ENCODE data around the gene KCTD19. TPM values are rescaled to one million over a fixed set of nuclear protein-coding genes. Genes with fewer than 3 reads are reported as not detected.
"Not testable (repeated sequence)": the region's sequence is repeated elsewhere in the genome, so short reads cannot be mapped to it uniquely, and the experiment has no call there.

Gene KCTD19
- total RNA-seq, 1 experiment from 2014 or later, result 0.32 TPM

DNA sequence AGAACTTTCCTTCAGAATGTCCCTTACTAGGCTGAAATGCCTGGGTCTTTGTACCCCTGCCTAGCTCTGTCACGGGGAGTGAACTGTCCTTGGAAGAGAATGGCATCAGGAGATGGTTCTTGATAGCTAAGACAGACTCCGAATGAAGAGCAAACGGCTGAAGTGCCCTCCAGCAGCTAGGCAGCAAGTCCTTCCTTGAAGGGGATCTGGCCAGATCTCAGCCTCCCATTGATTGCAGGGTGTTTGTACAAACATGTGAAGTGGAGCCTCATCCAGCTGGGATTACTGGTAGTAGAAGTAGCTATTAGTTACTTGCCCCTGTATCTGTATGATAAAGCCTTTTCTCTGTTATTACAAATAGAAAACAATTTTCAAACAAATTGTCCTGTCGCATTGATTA lies 31.0 kb upstream of the KCTD19 start:
- CTCF ChIA-PET, result interaction anchor here (0.6 kb wide), 1 partner anchor 36 kb away, joined by 3 read pairs; the partner anchor contains the start of gene TPPP3

DNA sequence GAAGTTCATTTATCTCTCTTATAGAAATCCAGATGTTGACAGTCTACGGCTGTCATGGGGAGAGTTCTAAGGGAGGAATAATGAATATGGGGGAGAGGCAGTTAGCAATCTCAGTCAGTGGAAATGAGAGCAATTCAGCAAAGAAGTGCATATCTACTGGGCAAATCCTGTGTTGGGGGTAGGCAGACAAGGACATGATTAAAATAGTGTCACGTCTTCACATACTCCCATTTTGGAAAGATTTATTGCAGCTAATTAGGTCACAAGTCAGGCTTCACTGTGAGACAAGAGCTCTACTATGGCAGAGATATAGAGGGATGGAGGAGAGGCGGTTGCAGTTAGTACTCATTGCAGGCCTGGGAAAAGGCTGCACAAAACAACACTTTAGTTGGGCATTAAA lies 29.9 kb upstream of the KCTD19 start:
- CTCF ChIA-PET, result no interaction called here
- BruUV-seq (replicated peaks), result no TSS peak
- no peaks in the 10 kb centered on the region for H3K36me3 ChIP-seq (ENCODE audit: insufficient read depth, low read length, poor library complexity, severe bottlenecking)
- no peak for DNase-seq (ENCODE audit: low spot score)
- H3K27me3 ChIP-seq (replicated peaks; ENCODE audit: insufficient read depth, low read depth, low read length, poor library complexity), result no peaks in the 10 kb centered on the region
- H3K9me3 ChIP-seq (ENCODE audit: low read depth, low read length, poor library complexity, severe bottlenecking), result no peaks in the 10 kb centered on the region
- H3K27ac ChIP-seq (ENCODE audit: low read depth, low read length, poor library complexity, severe bottlenecking), result no peak overlapping the region
- H3K4me1 ChIP-seq (ENCODE audit: insufficient read depth, low read length, poor library complexity, severe bottlenecking), result no peaks in the 10 kb centered on the region
- no peak overlapping the region for H3K4me3 ChIP-seq (ENCODE audit: low read depth, low read length, poor library complexity, severe bottlenecking)
- TF ChIP-seq EZH2 (IDR thresholded peaks at IDR 0.05; ENCODE audit: borderline replicate concordance, low read depth, low read length, poor library complexity, severe bottlenecking), result no peak
- TF ChIP-seq, protein P1, sequence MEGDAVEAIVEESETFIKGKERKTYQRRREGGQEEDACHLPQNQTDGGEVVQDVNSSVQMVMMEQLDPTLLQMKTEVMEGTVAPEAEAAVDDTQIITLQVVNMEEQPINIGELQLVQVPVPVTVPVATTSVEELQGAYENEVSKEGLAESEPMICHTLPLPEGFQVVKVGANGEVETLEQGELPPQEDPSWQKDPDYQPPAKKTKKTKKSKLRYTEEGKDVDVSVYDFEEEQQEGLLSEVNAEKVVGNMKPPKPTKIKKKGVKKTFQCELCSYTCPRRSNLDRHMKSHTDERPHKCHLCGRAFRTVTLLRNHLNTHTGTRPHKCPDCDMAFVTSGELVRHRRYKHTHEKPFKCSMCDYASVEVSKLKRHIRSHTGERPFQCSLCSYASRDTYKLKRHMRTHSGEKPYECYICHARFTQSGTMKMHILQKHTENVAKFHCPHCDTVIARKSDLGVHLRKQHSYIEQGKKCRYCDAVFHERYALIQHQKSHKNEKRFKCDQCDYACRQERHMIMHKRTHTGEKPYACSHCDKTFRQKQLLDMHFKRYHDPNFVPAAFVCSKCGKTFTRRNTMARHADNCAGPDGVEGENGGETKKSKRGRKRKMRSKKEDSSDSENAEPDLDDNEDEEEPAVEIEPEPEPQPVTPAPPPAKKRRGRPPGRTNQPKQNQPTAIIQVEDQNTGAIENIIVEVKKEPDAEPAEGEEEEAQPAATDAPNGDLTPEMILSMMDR (conservative IDR thresholded peaks at IDR 0.05; ENCODE audit: low read depth, low read length), result no peak
- POLR2A ChIA-PET (ENCODE audit: low non-redundant PET), result no interaction called here
- intact Hi-C loops (cut with micrococcal nuclease; ENCODE audit: unreplicated experiment), result no loop called here

More for the DNA sequence above, 31.0 kb upstream of the KCTD19 start:
- no peaks in the 10 kb centered on the region for H3K27me3 ChIP-seq (replicated peaks; ENCODE audit: insufficient read depth, low read depth, low read length, poor library complexity)
- no peaks in the 10 kb centered on the region for H3K9me3 ChIP-seq (ENCODE audit: low read depth, low read length, poor library complexity, severe bottlenecking)
- no peak overlapping the region for H3K27ac ChIP-seq (ENCODE audit: low read depth, low read length, poor library complexity, severe bottlenecking)
- intact Hi-C loops (cut with micrococcal nuclease; ENCODE audit: unreplicated experiment), result no loop called here
- no peaks in the 10 kb centered on the region for H3K36me3 ChIP-seq (ENCODE audit: insufficient read depth, low read length, poor library complexity, severe bottlenecking)
- no TSS peak for BruUV-seq (replicated peaks)
- DNase-seq (ENCODE audit: low spot score), result no peak
- H3K4me3 ChIP-seq (ENCODE audit: low read depth, low read length, poor library complexity, severe bottlenecking), result no peak overlapping the region
- no peaks in the 10 kb centered on the region for H3K4me1 ChIP-seq (ENCODE audit: insufficient read depth, low read length, poor library complexity, severe bottlenecking)
- TF ChIP-seq, protein P1 (conservative IDR thresholded peaks at IDR 0.05; ENCODE audit: low read depth, low read length), result no peak
- TF ChIP-seq EZH2 (IDR thresholded peaks at IDR 0.05; ENCODE audit: borderline replicate concordance, low read depth, low read length, poor library complexity, severe bottlenecking), result no peak
- POLR2A ChIA-PET (ENCODE audit: low non-redundant PET), result no interaction called here

DNA sequence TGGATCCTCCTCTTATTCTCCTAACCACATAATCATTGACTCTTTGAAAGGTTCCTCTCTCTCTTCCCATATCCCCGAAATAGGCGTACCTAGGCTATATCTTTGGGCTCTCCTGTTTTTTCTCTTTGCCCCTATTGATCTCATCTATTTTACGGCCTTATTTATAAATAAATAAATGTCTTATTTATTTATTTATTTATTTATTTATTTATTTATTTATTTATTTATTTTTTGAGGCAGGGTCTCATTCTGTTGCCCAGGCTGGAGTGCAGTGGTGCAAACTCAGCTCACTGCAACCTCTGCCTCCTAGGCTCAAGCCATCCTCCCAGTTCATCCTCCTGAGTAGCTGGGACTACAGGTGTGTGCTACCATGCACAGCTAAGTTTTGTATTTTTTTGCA lies 25.9 kb upstream of the KCTD19 start:
- H3K27ac ChIP-seq (ENCODE audit: low read depth, low read length, poor library complexity, severe bottlenecking); CTCF ChIA-PET; H3K36me3 ChIP-seq (ENCODE audit: insufficient read depth, low read length, poor library complexity, severe bottlenecking); H3K4me1 ChIP-seq (ENCODE audit: insufficient read depth, low read length, poor library complexity, severe bottlenecking); POLR2A ChIA-PET (ENCODE audit: low non-redundant PET); H3K27me3 ChIP-seq (replicated peaks; ENCODE audit: insufficient read depth, low read depth, low read length, poor library complexity); H3K4me3 ChIP-seq (ENCODE audit: low read depth, low read length, poor library complexity, severe bottlenecking); DNase-seq (ENCODE audit: low spot score); BruUV-seq (replicated peaks); intact Hi-C loops (cut with micrococcal nuclease; ENCODE audit: unreplicated experiment); H3K9me3 ChIP-seq (ENCODE audit: low read depth, low read length, poor library complexity, severe bottlenecking): not testable (repeated sequence)

DNA sequence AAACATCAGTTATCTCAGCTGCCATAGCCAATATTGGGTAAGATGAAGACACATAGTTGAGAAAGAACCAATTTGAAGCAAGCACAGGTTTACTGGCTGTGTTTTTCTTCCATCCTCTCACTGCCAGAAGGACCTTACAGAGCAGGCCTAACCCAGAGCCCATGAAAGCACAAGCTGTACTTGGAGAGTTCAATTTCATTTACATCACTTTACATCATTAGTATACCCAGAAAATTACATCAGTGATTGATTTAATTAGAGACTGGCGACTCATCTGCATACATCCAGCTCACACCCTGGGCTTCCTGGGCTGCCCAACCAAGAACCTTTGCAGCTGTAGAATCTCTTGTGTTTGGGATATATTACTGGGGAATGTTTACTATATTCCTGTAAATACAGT lies 23.8 kb upstream of the KCTD19 start:
- Histone ChIP-seq H3K9me3 (ENCODE audit: low read depth, low read length, poor library complexity, severe bottlenecking) (no peaks in the 10 kb centered on the region), H3K4me3 (ENCODE audit: low read depth, low read length, poor library complexity, severe bottlenecking) (no peak overlapping the region), H3K27me3 (replicated peaks; ENCODE audit: insufficient read depth, low read depth, low read length, poor library complexity) (no peaks in the 10 kb centered on the region), H3K36me3 (ENCODE audit: insufficient read depth, low read length, poor library complexity, severe bottlenecking) (no peaks in the 10 kb centered on the region), H3K27ac (ENCODE audit: low read depth, low read length, poor library complexity, severe bottlenecking) (no peak overlapping the region), H3K4me1 (ENCODE audit: insufficient read depth, low read length, poor library complexity, severe bottlenecking) (no peaks in the 10 kb centered on the region)
- CTCF ChIA-PET, result no interaction called here
- DNase-seq (ENCODE audit: low spot score), result no peak
- POLR2A ChIA-PET (ENCODE audit: low non-redundant PET), result no interaction called here
- intact Hi-C loops (cut with micrococcal nuclease; ENCODE audit: unreplicated experiment), result no loop called here
- TF ChIP-seq, protein P1 (conservative IDR thresholded peaks at IDR 0.05; ENCODE audit: low read depth, low read length), result no peak
- no peak for TF ChIP-seq EZH2 (IDR thresholded peaks at IDR 0.05; ENCODE audit: borderline replicate concordance, low read depth, low read length, poor library complexity, severe bottlenecking)
- no TSS peak for BruUV-seq (replicated peaks)
